Measurements from ENCODE around the gene PRKAA2.

Gene PRKAA2

DNA sequence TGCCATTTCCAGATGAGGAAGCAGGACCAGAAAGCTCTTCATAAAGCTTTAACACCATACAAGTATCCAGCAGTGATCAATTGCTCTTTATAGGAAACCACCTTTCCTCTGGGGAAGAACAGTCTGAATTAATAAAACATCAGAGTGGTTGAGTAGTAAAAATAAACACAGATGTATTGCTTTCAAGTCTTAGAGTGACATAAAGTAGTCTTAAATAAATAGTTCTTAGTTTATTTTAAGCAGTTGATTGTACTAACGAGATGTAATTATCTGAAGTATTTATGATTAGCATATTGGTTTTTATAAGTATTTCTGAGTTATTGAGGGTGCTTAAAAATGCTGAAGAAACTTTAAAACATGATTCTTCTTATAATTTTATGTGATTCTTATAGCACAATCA, 67.0 kb downstream of the PRKAA2 start:
- DNase-seq = no peak

GRCh38 chr1:56713112-56713511, 68.0 kb downstream of the PRKAA2 start:
- no peak for DNase-seq

GRCh38 chr1:56715156-56715555, 70.0 kb downstream of the PRKAA2 start:
- no peak for DNase-seq

- DNase-seq = no peak
These were observed 74.1 kb downstream of the PRKAA2 start for GRCh38 chr1:56719171-56719570.

DNA sequence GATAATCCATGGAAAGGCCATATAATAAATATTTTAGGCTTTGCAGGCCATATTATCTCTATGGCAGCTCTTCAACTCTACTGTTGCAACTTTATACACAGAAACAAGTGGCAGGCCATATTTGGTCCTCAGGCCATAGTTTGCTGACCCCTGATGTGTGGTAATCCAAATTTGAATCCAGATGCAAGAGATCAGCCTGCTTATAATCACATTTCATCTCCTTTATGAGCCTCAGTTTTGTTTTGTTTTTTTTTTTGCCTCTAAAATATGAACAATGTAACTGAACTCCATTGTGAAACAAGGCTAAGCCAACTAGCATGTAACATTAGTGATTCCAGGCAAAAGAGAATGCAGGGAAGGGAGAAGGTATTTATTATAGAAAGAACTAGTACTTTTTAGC, 81.6 kb downstream of the PRKAA2 start:
- no peak for DNase-seq

GRCh38 chr1:56728964-56729363, 83.8 kb downstream of the PRKAA2 start:
- DNase-seq = no peak

DNA sequence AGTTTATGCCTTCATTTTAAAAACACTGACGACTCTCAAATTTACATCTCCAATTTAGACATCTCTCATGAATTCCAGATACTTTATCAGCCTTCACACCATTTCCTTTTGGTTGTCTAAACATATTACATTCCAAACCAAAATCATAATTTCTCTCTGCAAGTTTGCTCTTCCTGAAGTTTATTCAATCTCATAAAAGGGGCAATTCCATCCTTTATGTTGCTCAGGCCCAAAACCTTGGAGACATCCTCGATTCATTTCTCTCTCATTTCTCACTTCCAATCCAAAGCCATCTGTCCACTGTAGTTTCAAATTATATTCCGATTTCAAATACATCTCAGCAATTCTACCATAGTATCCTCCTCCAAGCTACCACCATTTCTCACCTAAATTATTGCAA, 100.1 kb downstream of the PRKAA2 start:
- DNase-seq = no peak

DNA sequence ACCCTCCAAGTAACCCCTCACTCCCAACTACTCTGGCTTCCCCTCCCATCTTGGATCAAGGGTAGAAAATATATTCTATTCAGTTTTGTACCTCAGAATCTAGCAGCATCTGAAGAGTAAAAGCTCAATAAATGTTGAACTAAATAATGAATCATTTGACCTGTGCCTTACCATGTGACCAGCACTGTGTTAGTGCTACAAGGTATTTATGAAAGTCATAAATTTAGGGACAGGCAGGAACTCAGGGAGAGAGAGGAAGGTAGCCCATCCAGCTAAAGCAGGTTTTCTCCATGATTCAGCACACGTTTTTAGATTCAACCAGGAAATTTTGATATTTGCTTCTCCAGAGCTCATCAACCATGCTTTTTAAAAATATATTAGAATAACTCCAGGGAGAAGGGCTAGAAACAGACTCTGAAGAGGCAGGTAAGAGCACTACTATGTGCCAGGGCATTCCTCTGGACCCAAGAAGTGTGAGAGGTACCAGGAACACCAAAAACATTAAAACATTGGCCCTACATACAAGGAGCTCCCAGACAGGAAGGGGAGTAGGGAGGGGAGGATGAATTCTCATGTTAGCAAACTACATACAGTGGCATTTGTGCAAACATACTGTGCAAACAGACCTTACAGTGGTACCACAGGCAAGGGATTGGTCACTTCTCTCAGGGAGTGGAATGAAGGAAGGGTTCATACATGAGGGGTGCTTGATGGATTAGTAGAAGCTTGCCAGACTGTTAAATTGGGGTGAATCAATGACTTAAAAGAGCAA, 109.8 kb downstream of the PRKAA2 start:
- DNase-seq = no peak

- no peak for DNase-seq
These were observed 110.8 kb downstream of the PRKAA2 start for GRCh38 chr1:56755911-56756310.

- DNase-seq = no peak
These were observed 113.0 kb downstream of the PRKAA2 start for GRCh38 chr1:56758135-56758534.

- no peak for DNase-seq
These were observed 113.7 kb downstream of the PRKAA2 start for GRCh38 chr1:56758794-56759193.

All from amygdala (tissue), 56 donors.